Iris pigment epithelial cell (primary cell): ENCODE measurements around the gene SEMA3D.
A peak's percentile ranks its signal among the peaks of the same experiment; 100 is the strongest.

Source experiments
- DNase-seq: peaks from one replicate; pipeline ENCODE4 v3.0.0-alpha.2; 2011; ENCODE audit warnings: low read depth

Gene SEMA3D

DNA sequence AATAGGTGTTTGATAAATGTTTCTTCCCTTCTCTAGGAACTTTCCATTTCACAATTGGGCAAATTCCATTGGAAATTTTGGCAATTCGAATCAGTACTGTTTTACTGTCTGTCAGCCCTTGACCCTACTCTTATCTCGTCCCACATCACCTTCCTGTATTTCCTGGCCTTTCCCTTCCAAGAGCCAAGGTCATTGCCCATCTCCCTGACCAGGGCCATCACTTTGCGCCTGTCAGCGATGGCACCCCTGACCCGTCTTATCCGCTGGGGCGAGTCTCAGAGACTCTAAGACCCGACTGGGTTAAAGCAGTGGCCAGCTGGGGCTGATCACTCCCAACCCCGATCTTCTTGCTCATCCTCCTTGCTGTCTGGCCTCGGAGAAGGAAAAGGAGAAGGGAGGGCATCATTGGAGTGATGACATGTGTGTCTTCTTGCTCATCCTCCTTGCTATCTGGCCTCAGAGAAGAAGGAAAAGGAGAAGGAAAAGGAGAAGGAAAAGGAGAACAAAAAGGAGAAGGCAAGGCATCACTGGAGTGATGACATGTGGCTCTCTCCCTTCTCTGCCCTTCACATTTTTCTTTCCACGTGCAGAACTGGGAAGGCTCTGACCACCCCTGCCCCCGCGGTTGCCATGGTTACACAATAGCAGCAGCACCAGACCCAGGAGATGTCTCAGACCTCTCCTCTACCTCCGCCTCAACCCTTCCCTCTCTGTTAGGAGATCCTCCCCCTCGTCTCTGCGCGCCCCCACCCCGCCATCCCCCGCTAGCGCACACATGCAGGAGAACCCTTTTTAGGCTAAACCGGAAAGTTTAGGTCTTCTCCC, 2.0 kb downstream of the SEMA3D start:
- peak; percentile 24 for DNase-seq

GRCh38 chr7:85183296-85183695, 3.6 kb downstream of the SEMA3D start:
- DNase-seq: no peak

DNA sequence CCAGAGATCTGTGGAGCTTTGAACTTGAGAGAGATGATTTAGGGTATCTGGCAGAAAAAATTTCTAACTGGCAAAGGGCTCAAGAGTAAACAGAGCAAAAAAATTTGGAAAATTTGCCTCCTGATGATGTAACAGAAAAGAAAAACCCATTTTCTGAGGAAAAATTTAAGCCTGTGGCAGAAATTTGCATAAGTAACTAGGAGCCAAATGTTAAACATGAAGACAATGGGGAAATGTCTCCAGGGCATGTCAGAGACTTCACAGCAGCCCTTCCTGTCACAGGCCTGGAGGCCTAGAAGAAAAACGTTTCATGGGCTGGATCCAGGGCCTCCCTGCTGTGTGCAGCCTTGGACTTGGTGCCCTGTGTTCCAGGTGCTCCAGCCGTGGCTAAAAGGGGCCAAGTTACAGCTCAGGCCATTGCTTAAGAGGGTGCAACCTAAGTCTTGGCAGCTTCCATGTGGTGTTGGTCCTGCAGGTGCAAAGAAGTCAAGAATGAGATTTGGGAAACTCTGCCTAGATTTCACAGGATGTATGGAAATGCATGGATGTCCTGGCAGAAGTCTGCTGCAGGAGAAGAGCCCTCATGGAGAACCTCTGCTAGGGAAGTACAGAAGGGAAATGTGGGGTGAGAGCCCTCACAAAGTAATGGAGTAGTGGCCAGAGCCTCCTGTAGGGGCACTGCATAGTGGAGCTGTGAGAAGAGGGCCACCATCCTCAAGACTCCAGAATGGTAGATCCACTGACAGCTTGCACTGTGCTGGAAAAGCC, 8.1 kb downstream of the SEMA3D start:
- DNase-seq: no peak

GRCh38 chr7:85177316-85177715, 9.5 kb downstream of the SEMA3D start:
- no peak for DNase-seq

DNA sequence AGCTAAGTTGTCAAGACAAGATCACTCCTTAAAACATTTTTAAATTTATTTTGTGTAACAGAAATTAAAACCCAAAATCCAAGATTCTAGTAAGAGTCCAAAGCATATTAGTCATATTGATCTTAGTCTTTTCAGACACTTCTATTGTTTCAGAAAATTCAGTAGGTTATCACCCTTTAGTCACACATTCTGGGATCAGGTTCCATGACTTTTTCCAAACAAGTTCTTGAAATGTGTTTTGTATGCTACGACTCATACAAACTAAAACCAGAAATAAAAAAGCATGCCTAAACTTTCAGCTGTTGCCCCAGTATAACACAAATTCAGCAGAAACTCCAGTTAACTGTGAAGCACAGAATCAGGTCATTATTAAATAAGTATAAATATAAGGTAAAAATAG, 10.7 kb downstream of the SEMA3D start:
- DNase-seq: peak; percentile 21

DNA sequence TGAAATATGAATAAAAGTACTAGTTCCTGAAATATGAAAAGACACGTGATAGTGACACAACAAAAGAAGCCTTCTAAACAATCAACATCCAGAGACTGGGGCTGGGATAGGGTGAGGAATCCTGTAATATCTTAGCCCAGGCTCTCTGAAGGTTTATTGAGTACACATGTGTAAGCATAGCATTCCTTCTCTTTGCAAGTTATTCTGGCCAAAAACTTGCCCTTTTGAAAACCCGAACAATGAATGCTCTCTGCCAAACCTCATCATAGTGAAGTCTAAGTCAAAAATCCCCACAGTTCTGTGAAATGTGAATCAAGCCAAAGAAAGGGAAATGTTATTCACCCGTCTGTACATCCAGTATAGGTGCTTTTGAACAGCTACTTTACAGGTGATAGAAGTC, 11.6 kb downstream of the SEMA3D start:
- DNase-seq: no peak

- DNase-seq: peak; percentile 85
Observed at GRCh38 chr7:85172530-85172941, 14.3 kb downstream of the SEMA3D start.

DNA sequence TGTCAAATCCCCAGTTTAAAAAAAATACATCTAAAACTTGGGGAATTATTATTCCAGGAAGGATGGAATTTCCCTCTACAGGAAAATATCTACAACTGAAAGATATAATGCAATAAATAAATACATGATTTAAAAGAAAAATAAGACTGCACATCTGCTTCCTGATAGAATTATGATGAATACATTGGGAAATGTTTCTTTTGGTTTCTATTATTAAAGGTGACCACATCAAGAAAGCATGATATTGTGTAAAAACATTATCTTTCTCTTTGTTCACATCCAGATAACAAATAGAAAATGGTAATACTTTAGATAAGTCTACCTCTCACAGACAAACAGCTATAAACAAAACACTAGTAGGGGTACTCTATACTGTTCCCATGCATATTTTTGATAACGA, 19.2 kb downstream of the SEMA3D start:
- DNase-seq: no peak

DNA sequence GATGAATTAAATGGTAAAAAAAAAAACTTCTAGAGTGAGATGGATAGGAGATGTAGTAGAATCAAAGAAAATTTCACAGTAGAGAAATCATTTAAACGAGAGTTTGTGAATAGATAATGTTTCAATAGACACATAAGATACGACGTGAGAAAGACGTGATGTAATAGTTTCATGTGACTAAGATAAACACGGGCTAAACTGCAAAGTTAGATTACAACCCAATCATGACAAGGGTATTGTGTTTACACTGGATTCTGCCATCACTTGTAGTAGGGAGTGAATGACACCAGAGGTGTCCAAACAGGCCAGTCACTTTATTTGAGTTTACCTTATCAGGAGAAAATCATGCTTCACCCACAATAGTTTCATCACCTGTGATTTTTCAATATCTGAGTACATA, 21.6 kb downstream of the SEMA3D start:
- DNase-seq: no peak

- DNase-seq: no peak
Observed at GRCh38 chr7:85164376-85164775, 22.5 kb downstream of the SEMA3D start.

DNA sequence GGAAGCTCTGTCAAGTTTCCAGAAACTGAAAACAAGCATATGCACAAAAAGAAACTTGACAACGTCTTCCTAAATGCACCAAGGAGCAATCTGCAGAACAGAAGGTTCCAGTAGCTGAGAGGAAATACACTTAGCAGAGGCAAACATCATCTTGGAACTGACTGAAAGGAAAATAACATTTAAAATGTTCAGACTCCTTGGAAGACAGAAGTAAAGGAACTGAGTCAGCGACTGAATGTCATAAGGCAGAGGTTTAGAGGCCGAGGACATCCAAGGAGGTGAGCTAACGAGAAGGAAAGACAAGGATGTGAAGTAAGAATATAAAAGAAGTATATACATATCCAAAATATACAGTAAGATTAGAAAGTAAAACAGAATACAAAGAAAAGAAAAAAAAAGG, 24.1 kb downstream of the SEMA3D start:
- peak; percentile 28 for DNase-seq

DNA sequence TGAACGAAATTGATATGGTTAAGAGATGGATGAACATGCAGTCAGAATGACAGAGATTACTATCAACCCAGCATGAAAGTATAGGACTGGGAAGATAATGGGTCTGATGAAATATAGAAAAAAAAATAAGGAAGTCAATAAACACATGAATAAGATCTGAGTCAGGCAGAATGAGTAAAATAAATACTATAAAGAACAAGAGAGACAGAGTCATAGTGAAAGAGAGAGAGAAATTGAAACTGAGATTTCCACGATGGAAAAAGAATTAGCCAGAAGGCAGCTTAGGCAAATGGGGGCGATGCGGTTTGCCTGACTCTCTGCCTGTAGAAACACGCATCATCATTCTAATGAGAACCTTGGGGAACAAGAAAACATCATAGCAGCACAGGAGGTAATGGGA, 26.6 kb downstream of the SEMA3D start:
- DNase-seq: peak; percentile 63

GRCh38 chr7:85159003-85159402, 27.9 kb downstream of the SEMA3D start:
- DNase-seq: no peak

DNA sequence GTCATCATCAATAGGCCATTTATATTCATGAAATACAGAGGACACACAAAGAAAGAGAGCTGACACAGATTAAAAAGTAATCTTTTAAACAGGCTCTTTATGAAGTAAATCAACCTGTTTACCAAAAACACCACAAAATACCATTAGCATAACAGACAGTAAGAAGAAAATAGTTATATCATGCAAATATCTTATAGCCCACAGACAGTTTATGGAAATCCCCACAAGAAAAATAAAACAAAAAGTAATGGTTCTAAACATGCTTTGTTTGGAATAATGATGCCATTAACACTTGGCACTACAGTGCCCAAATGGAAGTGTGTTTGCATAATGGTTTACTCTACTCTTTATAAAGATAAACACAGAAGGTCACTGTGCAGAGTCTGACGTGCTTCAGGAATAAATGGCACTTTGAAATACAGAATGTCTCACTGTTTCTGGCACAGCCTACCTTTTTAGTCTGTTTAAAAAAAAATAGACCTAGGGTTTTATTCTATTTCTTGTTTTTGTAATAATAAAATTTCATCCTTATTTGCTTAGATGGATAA, 30.1 kb downstream of the SEMA3D start:
- no peak for DNase-seq

DNA sequence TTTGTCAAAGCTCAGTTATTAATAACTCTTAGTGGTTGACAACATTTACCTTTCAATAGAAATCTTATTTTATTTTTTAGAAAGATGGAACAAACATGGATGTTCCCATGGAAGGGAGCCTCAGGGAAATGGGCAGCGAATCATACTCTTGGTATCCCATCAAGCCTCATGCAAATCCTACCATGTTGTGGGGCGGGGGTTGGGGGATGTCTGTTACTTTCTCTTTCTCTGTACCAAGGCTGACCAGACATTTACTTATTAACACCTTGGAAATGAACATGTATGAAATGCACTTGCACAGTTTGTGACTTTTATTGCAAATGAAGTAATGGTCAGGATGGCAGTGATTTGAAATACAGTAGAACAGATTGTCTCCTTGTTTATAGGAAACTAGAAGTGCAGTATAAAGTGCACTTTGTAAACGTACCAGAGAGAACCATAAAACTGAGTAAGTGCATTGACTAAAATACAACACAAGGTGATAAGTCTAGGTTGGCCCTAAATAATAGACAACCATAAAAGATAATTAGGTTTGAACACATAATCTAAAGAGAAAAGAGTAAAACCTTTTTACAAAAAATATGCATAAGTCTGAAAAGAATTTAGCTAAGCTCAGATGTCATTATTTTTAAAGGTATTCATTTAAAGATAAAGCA, 32.4 kb downstream of the SEMA3D start:
- no peak for DNase-seq

DNA sequence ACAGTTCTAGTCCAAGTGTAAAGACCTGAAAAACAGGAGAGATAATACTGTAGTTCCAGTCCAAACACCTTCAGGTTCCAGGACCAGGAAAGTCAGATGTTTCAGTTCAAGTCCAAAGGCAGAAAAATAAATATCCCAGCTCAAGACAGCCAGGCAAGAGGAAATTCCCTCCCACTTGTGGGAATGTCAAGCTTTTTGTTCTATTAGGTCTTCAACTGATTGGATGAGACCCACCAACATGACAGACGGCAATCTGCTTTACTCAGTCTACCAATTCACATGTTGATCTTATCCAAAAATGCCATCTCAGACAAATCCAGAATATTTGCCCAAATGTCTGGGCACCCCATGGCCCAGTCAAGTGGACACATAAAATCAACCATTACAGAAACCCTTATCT, 33.1 kb downstream of the SEMA3D start:
- DNase-seq: no peak

DNA sequence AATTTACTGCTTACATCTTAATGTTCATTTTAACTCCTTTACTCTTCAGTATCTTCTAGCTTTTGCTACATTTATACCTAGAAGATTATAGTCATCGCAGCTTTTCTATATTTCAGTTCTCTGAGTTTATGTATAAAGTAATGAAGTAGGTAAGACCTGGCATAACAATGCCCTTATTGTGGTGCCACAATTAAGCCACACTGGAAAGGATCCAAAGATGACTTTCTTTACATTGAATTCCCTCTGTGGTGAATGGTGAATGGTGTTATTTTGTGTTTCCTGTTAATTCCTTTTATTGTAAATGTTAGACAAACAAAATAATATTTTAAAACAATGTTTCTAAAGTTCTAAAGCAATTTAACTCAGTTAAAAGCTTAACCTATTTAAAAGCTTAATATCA, 36.2 kb downstream of the SEMA3D start:
- no peak for DNase-seq

DNA sequence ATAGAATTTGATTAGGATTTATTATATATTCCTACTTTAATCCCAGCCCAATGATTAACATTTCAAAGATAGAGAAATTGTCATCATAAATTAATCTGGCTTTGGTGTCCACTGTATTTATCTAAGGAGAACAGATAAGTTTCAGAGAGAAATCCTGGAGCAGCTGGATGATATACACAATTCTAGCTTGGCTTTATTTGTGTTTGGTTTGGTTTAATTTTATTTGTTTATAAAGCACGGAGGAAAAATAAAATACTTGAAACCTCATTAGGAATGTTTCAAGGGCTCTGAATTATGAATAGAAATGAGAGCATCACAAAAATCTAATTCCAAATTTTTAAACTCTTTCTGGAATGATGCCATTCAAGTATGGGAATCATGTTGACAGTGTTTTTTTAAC, 42.1 kb downstream of the SEMA3D start:
- DNase-seq: no peak

GRCh38 chr7:85135977-85136376, 50.9 kb downstream of the SEMA3D start:
- DNase-seq: peak; percentile 79

DNA sequence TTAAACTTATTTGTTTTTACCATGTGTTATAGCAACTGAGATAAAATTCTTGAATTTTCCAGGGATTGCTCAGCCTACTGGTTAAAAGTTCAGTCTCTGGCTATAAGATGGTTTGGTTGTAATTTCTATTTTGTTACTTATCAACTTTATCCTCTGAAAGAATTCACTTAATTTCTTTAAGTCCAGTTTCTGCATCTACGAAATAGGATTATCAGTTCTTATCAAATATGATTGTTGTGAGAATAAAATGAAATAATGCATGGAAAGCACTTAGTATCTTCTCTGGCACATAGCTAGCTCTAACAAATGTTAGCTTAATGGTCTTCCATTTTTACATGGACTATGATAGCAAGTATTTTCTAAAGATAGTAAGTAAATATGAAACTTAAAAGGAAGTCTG, 53.3 kb downstream of the SEMA3D start:
- no peak for DNase-seq

DNA sequence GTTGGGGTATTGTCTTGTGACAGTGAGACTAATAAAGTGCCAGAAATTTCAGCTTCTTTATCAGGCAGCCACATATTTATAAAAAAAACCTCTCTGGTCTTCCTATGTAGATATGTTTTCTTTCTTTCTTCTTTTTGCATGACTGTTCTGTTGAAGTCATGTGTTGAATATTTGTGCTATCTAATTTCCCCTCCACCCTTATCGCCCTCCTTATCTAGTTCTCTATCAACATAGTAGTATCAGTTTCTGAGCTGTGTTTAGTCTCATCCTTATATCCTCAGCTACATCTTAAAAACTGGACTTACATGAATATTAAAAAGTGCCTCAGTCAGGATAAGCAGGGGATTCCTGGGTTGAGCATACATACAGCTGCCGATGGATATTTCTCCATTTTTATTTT, 53.9 kb downstream of the SEMA3D start:
- no peak for DNase-seq

DNA sequence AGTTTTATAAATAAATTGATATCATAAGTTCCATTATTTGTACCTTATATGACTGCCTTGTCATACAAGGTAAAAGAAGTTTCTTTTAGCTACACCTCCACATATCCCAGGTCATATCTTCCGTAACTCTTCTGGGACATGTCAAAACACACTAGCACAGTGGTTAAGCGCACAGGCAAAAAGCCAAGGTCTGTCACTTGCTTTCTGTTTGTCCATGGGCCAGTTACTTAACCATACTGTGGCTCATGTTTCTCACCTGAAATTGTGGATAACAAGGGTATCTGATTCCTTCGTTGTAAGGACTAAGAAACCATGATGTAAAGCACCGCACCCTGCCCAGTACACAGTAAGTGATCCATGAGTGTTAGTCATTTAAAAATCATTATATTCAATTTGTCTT, 56.2 kb downstream of the SEMA3D start:
- no peak for DNase-seq

- no peak for DNase-seq
Observed at GRCh38 chr7:85126383-85126782, 60.5 kb downstream of the SEMA3D start.
